HCT116 (cell line): ENCODE results near the gene GOLPH3L. TPM values are rescaled to one million over a fixed set of nuclear protein-coding genes. Genes with fewer than 3 reads are reported as not detected.
"Not testable (repeated sequence)": the region's sequence is repeated elsewhere in the genome, so short reads cannot be mapped to it uniquely, and the experiment has no call there.

ENCODE experiments used
- ATAC-seq: fragments of 200-7000 bp; cut with Tn5 transposase; 2 replicates; pipeline ENCODE4 v1.9.1; 2020; ENCODE audit warnings: mild to moderate bottlenecking, moderate library complexity
- BruUV-seq: library from RNA; stranded (reverse); fragments of 400-500 nt; replicated peaks from 2 replicates; lab custom pipeline; 2021; lab: Mats Ljungman, UMichigan
- CTCF ChIA-PET: fragments of 300-600 bp; sonication (Branson Sonifier 250); formaldehyde crosslinking; loops from one replicate; lab custom pipeline; 2021; ENCODE audit warnings: antibody characterized with exemption; lab: Charles Lee
- POLR2A ChIA-PET: fragments of 300-600, 350-600 bp; sonication (Branson Sonifier 250); formaldehyde crosslinking; loops from one replicate; lab custom pipeline; 2021; ENCODE audit warnings: antibody characterized with exemption; lab: Charles Lee
- RAD21 ChIA-PET, 2 experiments: fragments of 300-600 bp; sonication (Branson Sonifier 250); formaldehyde crosslinking; loops; one replicate each; lab custom pipeline; 2023; ENCODE audit warnings: low total read pairs in 2 of 2; ENCODE audit not compliant: uncharacterized antibody in 2 of 2, unreplicated experiment in 2 of 2, low non-redundant PET in 1 of 2; lab: Charles Lee
- DNase-seq: peaks from one replicate; pipeline ENCODE4 v3.0.0-alpha.2; 2010; ENCODE audit warnings: low read depth, low spot score
- H2AFZ ChIP-seq: fragments of 200-600 bp; shearing (Covaris generic), sonication (generic); 2 replicates; pipeline ENCODE4 v1.6.1; 2017; ENCODE audit warnings: low read depth, mixed run types, mixed read lengths, antibody characterized with exemption, low read length; ENCODE audit not compliant: poor library complexity, severe bottlenecking
- H3K27ac ChIP-seq: 2 replicates; pipeline ENCODE4 v1.5.1; 2012; ENCODE audit warnings: low read depth, low read length
- H3K27me3 ChIP-seq: fragments of 200-600 bp; sonication (generic); 2 replicates; pipeline ENCODE4 v1.6.1; 2016; ENCODE audit warnings: mixed run types, low read length, mixed read lengths; ENCODE audit not compliant: insufficient read depth
- H3K36me3 ChIP-seq, 2 experiments: fragments of 200-500 bp in 1 of 2; fragments of 200-600 bp in 1 of 2; sonication (Bioruptor generic) in 1 of 2; sonication (generic) in 1 of 2; 2 replicates each; pipeline versions ENCODE4 v1.5.1 to v1.6.1; 2014 to 2016; ENCODE audit warnings: low read length in 2 of 2, inconsistent platforms in 1 of 2, mixed read lengths in 1 of 2, mixed run types in 1 of 2; ENCODE audit not compliant: insufficient read depth in 2 of 2, control insufficient read depth in 1 of 2
- H3K4me1 ChIP-seq, 2 experiments: fragments of 200-600 bp in 1 of 2; sonication (generic) in 1 of 2; 2 replicates each; pipeline versions ENCODE4 v1.5.1 to v1.6.1; 2012 to 2017; ENCODE audit warnings: low read length in 2 of 2, inconsistent platforms in 1 of 2, mild to moderate bottlenecking in 1 of 2, mixed read lengths in 1 of 2, mixed run types in 1 of 2, moderate library complexity in 1 of 2; ENCODE audit not compliant: insufficient read depth in 2 of 2, control insufficient read depth in 1 of 2
- H3K4me2 ChIP-seq: fragments of 200-600 bp; sonication (generic); 2 replicates; pipeline ENCODE4 v1.6.1; 2017; ENCODE audit warnings: mixed run types, low read length, mixed read lengths
- H3K4me3 ChIP-seq, 2 experiments: fragments of 200-600 bp in 1 of 2; sonication (generic) in 1 of 2; replicated peaks in 1 of 2; 2 replicates each; pipeline ENCODE4 v1.5.1; 2011 to 2016; ENCODE audit warnings: low read length in 2 of 2, control low read depth in 1 of 2, low read depth in 1 of 2, mild to moderate bottlenecking in 1 of 2, mixed read lengths in 1 of 2, mixed run types in 1 of 2
- H3K79me2 ChIP-seq: fragments of 200-600 bp; sonication (generic); 2 replicates; pipeline ENCODE4 v1.6.1; 2017; ENCODE audit warnings: mild to moderate bottlenecking, mixed run types, low read length, moderate library complexity, mixed read lengths; ENCODE audit not compliant: insufficient read depth
- H3K9ac ChIP-seq: fragments of 200-600 bp; sonication (generic); 2 replicates; pipeline ENCODE4 v1.6.1; 2016; ENCODE audit warnings: low read length, mixed read lengths
- H3K9me2 ChIP-seq: fragments of 200-600 bp; sonication (generic), shearing (Covaris generic); 2 replicates; pipeline ENCODE4 v1.6.1; 2017; ENCODE audit warnings: mixed run types, mild to moderate bottlenecking, moderate library complexity; ENCODE audit not compliant: insufficient read depth
- H3K9me3 ChIP-seq, 2 experiments: fragments of 200-500 bp in 1 of 2; fragments of 200-600 bp in 1 of 2; sonication (Bioruptor generic) in 1 of 2; sonication (generic) in 1 of 2; 2 replicates each; pipeline ENCODE4 v1.6.1; 2014 to 2017; ENCODE audit warnings: low read length in 2 of 2, mixed read lengths in 2 of 2, inconsistent platforms in 1 of 2, low read depth in 1 of 2, mild to moderate bottlenecking in 1 of 2, mixed run types in 1 of 2, moderate library complexity in 1 of 2; ENCODE audit not compliant: control insufficient read depth in 1 of 2, insufficient read depth in 1 of 2
- H4K20me1 ChIP-seq: fragments of 200-600 bp; sonication (generic), shearing (Covaris generic); 2 replicates; pipeline ENCODE4 v1.6.1; 2017; ENCODE audit warnings: mixed run types, mild to moderate bottlenecking, moderate library complexity; ENCODE audit not compliant: insufficient read depth
- ATF3 ChIP-seq: IDR thresholded peaks from 2 replicates; pipeline ENCODE4 v1.6.1; 2012
- CBX3 ChIP-seq: IDR thresholded peaks from 2 replicates; pipeline ENCODE4 v1.6.1; 2012; ENCODE audit warnings: low read depth
- EZH2 ChIP-seq: fragments of 200-600 bp; sonication (generic); IDR thresholded peaks from 2 replicates; pipeline ENCODE4 v1.6.1; 2017; ENCODE audit warnings: antibody characterized with exemption, mixed run types
- FOSL1 ChIP-seq: IDR thresholded peaks from 2 replicates; pipeline ENCODE4 v1.6.1; 2012; ENCODE audit warnings: low read depth
- JUND ChIP-seq: IDR thresholded peaks from 2 replicates; pipeline ENCODE4 v1.6.1; 2012
- MAX ChIP-seq: IDR thresholded peaks from 2 replicates; pipeline ENCODE4 v1.6.1; 2012
- POLR2A ChIP-seq: IDR thresholded peaks from 2 replicates; pipeline ENCODE4 v1.7.0; 2011; ENCODE audit warnings: borderline replicate concordance; ENCODE audit not compliant: insufficient read depth, insufficient read length; ENCODE audit errors: extremely low read depth
- RAD21 ChIP-seq: IDR thresholded peaks from 2 replicates; pipeline ENCODE4 v1.6.1; 2012; ENCODE audit warnings: low read depth, mild to moderate bottlenecking
- REST ChIP-seq: IDR thresholded peaks from 2 replicates; pipeline ENCODE4 v1.6.1; 2012; ENCODE audit warnings: low read depth
- SP1 ChIP-seq: IDR thresholded peaks from 2 replicates; pipeline ENCODE4 v1.6.1; 2012; ENCODE audit warnings: low read depth
- ZBTB33 ChIP-seq: IDR thresholded peaks from 2 replicates; pipeline ENCODE4 v1.6.1; 2011; ENCODE audit warnings: mild to moderate bottlenecking, low read length, moderate library complexity; ENCODE audit not compliant: insufficient replicate concordance; ENCODE audit errors: extremely low read depth
- ZFX ChIP-seq: fragments of 450-650 bp; IDR thresholded peaks from 2 replicates; pipeline ENCODE4 v1.6.1; 2017
- ZNF274 ChIP-seq: fragments of 200-500 bp; sonication (Bioruptor generic); IDR thresholded peaks from 2 replicates; pipeline ENCODE4 v1.6.1; 2014; ENCODE audit warnings: mild to moderate bottlenecking, low read depth, low read length, inconsistent platforms
- intact Hi-C: fragments of 100-400 bp; cut with micrococcal nuclease; formaldehyde crosslinking; loops from 2 replicates; pipeline ENCODE4 v1.10.0; 2022
- total RNA-seq: library from RNA; stranded (reverse); gene quantifications from one replicate; pipeline ENCODE4 v1.2.1, GENCODE V29; 2021; ENCODE audit not compliant: unreplicated experiment

The GOLPH3L gene
- total RNA-seq, 1 experiment from 2014 or later, result 28.0 TPM

GRCh38 chr1:150624134-150624533 lies 72.8 kb downstream of the GOLPH3L start:
- H3K4me3 ChIP-seq, H3K9me2 ChIP-seq, H3K27me3 ChIP-seq, DNase-seq, H2AFZ ChIP-seq, ATAC-seq, H3K9me3 ChIP-seq, BruUV-seq, CTCF ChIA-PET, POLR2A ChIA-PET, RAD21 ChIA-PET: not testable (repeated sequence)
- intact Hi-C loops, result loop anchor here (10.0 kb wide), 1 partner anchor 301 kb away; the partner anchor contains the start of gene SETDB1
- Histone ChIP-seq H3K4me1 (peaks cover 11 to 49% of the 10 kb centered on the region in 2 experiments), H3K79me2 (peaks cover 31% of the 10 kb centered on the region), H3K9ac (peak overlapping the region; percentile 9; the same call in 1 of the 2 replicates), H3K4me2 (peak overlapping the region; percentile 40)
- TF ChIP-seq SP1 (peak; percentile 58; the same call in 1 of the 2 replicates), JUND (peak; percentile 67), MAX (peak; percentile 28; the same call in 1 of the 2 replicates), FOSL1 (peak; percentile 56)
- TF ChIP-seq, all 23 proteins: peak for 4; not testable (repeated sequence) for 19
- peaks cover 22 to 54% of the 10 kb centered on the region in 2 experiments for H3K36me3 ChIP-seq
- H4K20me1 ChIP-seq, H3K27ac ChIP-seq: not testable (repeated sequence)

- no peak overlapping the region for H3K4me3 ChIP-seq
- peaks cover 16% of the 10 kb centered on the region for H3K79me2 ChIP-seq
- no peaks in the 10 kb centered on the region for H3K9me2 ChIP-seq
- intact Hi-C loops, result loop anchor here (10.0 kb wide), 1 partner anchor 302 kb away; the partner anchor contains the start of gene SETDB1
- RAD21 ChIA-PET, result no interaction called here
- H3K4me2 ChIP-seq, result no peak overlapping the region
- H3K27ac ChIP-seq, result no peak overlapping the region
- peaks cover 8 to 44% of the 10 kb centered on the region in 2 experiments for H3K4me1 ChIP-seq
- CTCF ChIA-PET, result interaction anchor here (3.2 kb wide), 1 partner anchor 61 kb away, joined by 15 read pairs; no protein-coding TSS in a partner anchor
- no peaks in the 10 kb centered on the region for H3K27me3 ChIP-seq
- peaks cover 23 to 54% of the 10 kb centered on the region in 2 experiments for H3K36me3 ChIP-seq
- POLR2A ChIA-PET, result interaction anchor here (2.7 kb wide), 1 partner anchor 43 kb away, joined by 8 read pairs; the partner anchor contains the start of gene MCL1
- BruUV-seq, result no TSS peak
- no peaks in the 10 kb centered on the region for H3K9me3 ChIP-seq
- no peak overlapping the region for H3K9ac ChIP-seq
- TF ChIP-seq REST (no peak), ZFX (no peak), SP1 (no peak), EZH2 (no peak), RAD21 (no peak), ZBTB33 (no peak), POLR2A (no peak), ZNF274 (no peak), CBX3 (no peak), ATF3 (no peak)
- H2AFZ ChIP-seq, result no peak overlapping the region
- ATAC-seq, result no peak
- no peaks in the 10 kb centered on the region for H4K20me1 ChIP-seq
- DNase-seq, result no peak
Observed at GRCh38 chr1:150622303-150622975, 74.5 kb downstream of the GOLPH3L start.
